SK-N-SH treated with all-trans-retinoic acid at 6 μM for 48 hours (cell line): Measurements from ENCODE around the gene TNFRSF18.

ENCODE experiments used
- ATAC-seq: fragments of 200-7000 bp; cut with Tn5 transposase; 3 replicates; pipeline ENCODE4 v1.9.1; 2020; ENCODE audit warnings: mild to moderate bottlenecking, moderate library complexity
- ARNTL ChIP-seq: fragments of 450-650 bp; formaldehyde crosslinking; IDR thresholded peaks from 2 replicates; pipeline ENCODE4 v1.5.0; 2020; ENCODE audit warnings: low read depth, mild to moderate bottlenecking, moderate library complexity, borderline replicate concordance
- BACH2 ChIP-seq: fragments of 250-450 bp; sonication (Bioruptor Pico); IDR thresholded peaks from 2 replicates; pipeline ENCODE4 v1.9.0; 2021; ENCODE audit warnings: mild to moderate bottlenecking, borderline replicate concordance
- CREB5 ChIP-seq: fragments of 250-450 bp; sonication (Bioruptor Pico); IDR thresholded peaks from 2 replicates; pipeline ENCODE4 v1.5.1; 2020; ENCODE audit warnings: low read depth, mild to moderate bottlenecking, moderate library complexity
- CSDC2 ChIP-seq: fragments of 250-450 bp; sonication (Bioruptor Pico); IDR thresholded peaks from 2 replicates; pipeline ENCODE4 v1.5.0; 2020; ENCODE audit warnings: mild to moderate bottlenecking, moderate library complexity
- CSRNP3 ChIP-seq: fragments of 250-450 bp; sonication (Bioruptor Pico); IDR thresholded peaks from 2 replicates; pipeline ENCODE4 v1.5.1; 2021; ENCODE audit warnings: mild to moderate bottlenecking, moderate library complexity
- ESRRG ChIP-seq: fragments of 250-450 bp; sonication (Bioruptor Pico); IDR thresholded peaks from 2 replicates; pipeline ENCODE4 v1.6.1; 2021; ENCODE audit warnings: mild to moderate bottlenecking
- GLIS3 ChIP-seq: fragments of 250-450 bp; sonication (Bioruptor Pico); IDR thresholded peaks from 2 replicates; pipeline ENCODE4 v1.5.0; 2020; ENCODE audit warnings: mild to moderate bottlenecking, moderate library complexity
- ISL1 ChIP-seq: fragments of 250-450 bp; sonication (Bioruptor Pico); IDR thresholded peaks from 2 replicates; pipeline ENCODE4 v2.1.2; 2022; ENCODE audit warnings: mild to moderate bottlenecking, moderate library complexity
- OSR1 ChIP-seq: fragments of 250-450 bp; sonication (Bioruptor Pico); IDR thresholded peaks from 2 replicates; pipeline ENCODE4 v1.8.0; 2022; ENCODE audit warnings: moderate library complexity, mild to moderate bottlenecking, inconsistent platforms
- PATZ1 ChIP-seq: fragments of 250-450 bp; sonication (Bioruptor Pico); IDR thresholded peaks from 2 replicates; pipeline ENCODE4 v1.8.0; 2020; ENCODE audit warnings: mild to moderate bottlenecking, moderate library complexity, borderline replicate concordance
- PPARA ChIP-seq: fragments of 250-450 bp; sonication (Bioruptor Pico); IDR thresholded peaks from 2 replicates; pipeline ENCODE4 v1.5.0; 2020; ENCODE audit warnings: mild to moderate bottlenecking, borderline replicate concordance
- RARB ChIP-seq: fragments of 250-450 bp; sonication (Bioruptor Pico); IDR thresholded peaks from 2 replicates; pipeline ENCODE4 v1.8.0; 2021; ENCODE audit warnings: mild to moderate bottlenecking, moderate library complexity
- SNAI2 ChIP-seq: fragments of 250-450 bp; sonication (Bioruptor Pico); IDR thresholded peaks from 2 replicates; pipeline ENCODE4 v1.5.0; 2020; ENCODE audit warnings: mild to moderate bottlenecking, moderate library complexity
- TOX ChIP-seq: fragments of 250-450 bp; sonication (Bioruptor Pico); IDR thresholded peaks from 2 replicates; pipeline ENCODE4 v1.8.0; 2021; ENCODE audit warnings: mild to moderate bottlenecking, moderate library complexity, borderline replicate concordance
- ZFP3 ChIP-seq: fragments of 250-450 bp; sonication (Bioruptor Pico); IDR thresholded peaks from 2 replicates; pipeline ENCODE4 v1.5.0; 2020; ENCODE audit warnings: mild to moderate bottlenecking, moderate library complexity
- ZFP30 ChIP-seq: fragments of 450-650 bp; formaldehyde crosslinking; IDR thresholded peaks from 2 replicates; pipeline ENCODE4 v1.5.0; 2022; ENCODE audit warnings: mild to moderate bottlenecking, moderate library complexity
- ZNF565 ChIP-seq: fragments of 450-650 bp; formaldehyde crosslinking; conservative IDR thresholded peaks from 2 replicates; pipeline ENCODE4 v1.5.0; 2020; ENCODE audit warnings: low read depth, mild to moderate bottlenecking, moderate library complexity
- ZNF70 ChIP-seq: fragments of 450-650 bp; formaldehyde crosslinking; IDR thresholded peaks from 2 replicates; pipeline ENCODE4 v1.5.0; 2020; ENCODE audit warnings: mild to moderate bottlenecking, moderate library complexity
- ZNF8 ChIP-seq: fragments of 450-650 bp; formaldehyde crosslinking; IDR thresholded peaks from 2 replicates; pipeline ENCODE4 v1.5.0; 2020; ENCODE audit warnings: mild to moderate bottlenecking, moderate library complexity

Gene TNFRSF18

GRCh38 chr1:1220197-1220596 is 13.8 kb upstream of the TNFRSF18 start:
- ATAC-seq: no peak
- TF ChIP-seq ESRRG (CRISPR knock-in tag): no peak
- TF ChIP-seq CSDC2 (CRISPR knock-in tag): no peak
- no peak for TF ChIP-seq ZFP3
- no peak for TF ChIP-seq CREB5 (CRISPR knock-in tag)
- no peak for TF ChIP-seq ARNTL (CRISPR knock-in tag)
- no peak for TF ChIP-seq PPARA (CRISPR knock-in tag)
- TF ChIP-seq ZNF70 (CRISPR knock-in tag): no peak
- TF ChIP-seq OSR1 (CRISPR knock-in tag): no peak

- TF ChIP-seq ZFP3 (no peak), ESRRG (CRISPR knock-in tag) (no peak), ARNTL (CRISPR knock-in tag) (no peak), RARB (CRISPR knock-in tag) (no peak), CREB5 (CRISPR knock-in tag) (no peak), ZFP30 (no peak), ZNF70 (CRISPR knock-in tag) (no peak), GLIS3 (no peak), CSRNP3 (no peak), TOX (no peak), PATZ1 (CRISPR knock-in tag) (no peak), BACH2 (CRISPR knock-in tag) (no peak), ZNF565 (no peak), CSDC2 (CRISPR knock-in tag) (no peak), PPARA (CRISPR knock-in tag) (no peak), ISL1 (CRISPR knock-in tag) (no peak), ZNF8 (CRISPR knock-in tag) (no peak), SNAI2 (CRISPR knock-in tag) (no peak)
- no peak for ATAC-seq
Measured at GRCh38 chr1:1219341-1219740, 12.9 kb upstream of the TNFRSF18 start.

GRCh38 chr1:1218524-1219200 is 12.3 kb upstream of the TNFRSF18 start:
- ATAC-seq: no peak
- TF ChIP-seq PATZ1 (CRISPR knock-in tag) (no peak), ZFP30 (no peak), RARB (CRISPR knock-in tag) (no peak), SNAI2 (CRISPR knock-in tag) (no peak), GLIS3 (no peak), ESRRG (CRISPR knock-in tag) (no peak), ARNTL (CRISPR knock-in tag) (no peak), PPARA (CRISPR knock-in tag) (no peak), CSDC2 (CRISPR knock-in tag) (no peak), ZNF8 (CRISPR knock-in tag) (no peak)
